Measurements from ENCODE around the gene CGN. TPM values are rescaled to one million over a fixed set of nuclear protein-coding genes. Genes with fewer than 3 reads are reported as not detected.
A peak's percentile ranks its signal among the peaks of the same experiment; 100 is the strongest.

The CGN gene
- total RNA-seq, 1 donor from 2014 or later: 1.7 TPM

DNA sequence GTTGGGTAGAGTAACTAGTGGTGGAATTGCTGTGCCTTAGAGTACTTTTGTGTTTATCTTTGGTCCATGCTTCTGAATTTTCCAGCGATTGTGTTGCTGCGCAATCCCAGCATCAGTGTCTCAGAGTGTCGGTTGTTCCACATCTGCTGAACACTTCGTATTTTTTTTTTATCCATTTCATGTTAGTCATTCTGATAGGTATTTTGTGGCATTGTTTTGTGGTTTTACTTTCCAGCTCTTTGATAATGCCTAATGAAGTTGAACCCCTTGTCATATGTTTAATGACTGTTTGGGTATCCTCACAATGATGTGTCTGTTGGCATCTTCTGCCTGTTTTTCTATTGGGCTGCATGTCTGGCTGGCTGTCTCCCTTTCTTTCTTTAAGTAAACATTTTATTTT is 42.5 kb downstream of the CGN start:
- Mint-ChIP-seq H3K27ac (ENCODE audit: unreplicated experiment) (no peak overlapping the region), H3K4me3 (ENCODE audit: unreplicated experiment) (no peak overlapping the region), H3K4me1 (ENCODE audit: unreplicated experiment) (peaks cover 7% of the 10 kb centered on the region), H3K9me3 (ENCODE audit: unreplicated experiment) (no peaks in the 10 kb centered on the region), H3K27me3 (ENCODE audit: unreplicated experiment) (no peaks in the 10 kb centered on the region), H3K36me3 (ENCODE audit: unreplicated experiment) (peaks cover 2% of the 10 kb centered on the region)
- TF ChIP-seq, protein P1, sequence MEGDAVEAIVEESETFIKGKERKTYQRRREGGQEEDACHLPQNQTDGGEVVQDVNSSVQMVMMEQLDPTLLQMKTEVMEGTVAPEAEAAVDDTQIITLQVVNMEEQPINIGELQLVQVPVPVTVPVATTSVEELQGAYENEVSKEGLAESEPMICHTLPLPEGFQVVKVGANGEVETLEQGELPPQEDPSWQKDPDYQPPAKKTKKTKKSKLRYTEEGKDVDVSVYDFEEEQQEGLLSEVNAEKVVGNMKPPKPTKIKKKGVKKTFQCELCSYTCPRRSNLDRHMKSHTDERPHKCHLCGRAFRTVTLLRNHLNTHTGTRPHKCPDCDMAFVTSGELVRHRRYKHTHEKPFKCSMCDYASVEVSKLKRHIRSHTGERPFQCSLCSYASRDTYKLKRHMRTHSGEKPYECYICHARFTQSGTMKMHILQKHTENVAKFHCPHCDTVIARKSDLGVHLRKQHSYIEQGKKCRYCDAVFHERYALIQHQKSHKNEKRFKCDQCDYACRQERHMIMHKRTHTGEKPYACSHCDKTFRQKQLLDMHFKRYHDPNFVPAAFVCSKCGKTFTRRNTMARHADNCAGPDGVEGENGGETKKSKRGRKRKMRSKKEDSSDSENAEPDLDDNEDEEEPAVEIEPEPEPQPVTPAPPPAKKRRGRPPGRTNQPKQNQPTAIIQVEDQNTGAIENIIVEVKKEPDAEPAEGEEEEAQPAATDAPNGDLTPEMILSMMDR (IDR thresholded peaks at IDR 0.05): no peak
- DNase-seq (ENCODE audit: extremely low spot score, unreplicated experiment): no peak

DNA sequence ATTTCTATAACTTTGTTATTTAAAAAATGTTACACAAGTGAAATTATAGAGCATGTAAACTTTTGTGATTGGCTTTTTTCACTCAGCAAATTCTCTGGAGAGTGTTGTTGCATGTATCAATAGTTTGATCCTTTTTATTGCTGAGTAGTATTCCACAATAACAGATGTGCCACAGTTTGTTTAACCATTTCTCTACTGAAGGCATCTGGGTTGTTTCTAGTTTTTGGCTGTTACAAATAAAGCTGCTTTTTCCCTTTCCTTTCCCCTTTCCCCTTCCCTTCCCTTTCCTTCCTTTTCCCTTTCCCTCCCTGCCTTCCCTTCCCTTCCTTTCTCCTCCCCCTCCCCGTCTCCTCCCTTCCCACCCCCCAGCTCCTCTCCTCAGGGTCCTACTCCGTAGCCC is 44.9 kb downstream of the CGN start:
- DNase-seq (ENCODE audit: extremely low spot score, unreplicated experiment): no peak
- Mint-ChIP-seq H3K27ac (ENCODE audit: unreplicated experiment) (no peak overlapping the region), H3K27me3 (ENCODE audit: unreplicated experiment) (no peaks in the 10 kb centered on the region), H3K36me3 (ENCODE audit: unreplicated experiment) (peaks cover 2% of the 10 kb centered on the region), H3K4me3 (ENCODE audit: unreplicated experiment) (no peak overlapping the region), H3K4me1 (ENCODE audit: unreplicated experiment) (peaks cover 6% of the 10 kb centered on the region), H3K9me3 (ENCODE audit: unreplicated experiment) (no peaks in the 10 kb centered on the region)
- TF ChIP-seq, protein P1 (IDR thresholded peaks at IDR 0.05): no peak

DNA sequence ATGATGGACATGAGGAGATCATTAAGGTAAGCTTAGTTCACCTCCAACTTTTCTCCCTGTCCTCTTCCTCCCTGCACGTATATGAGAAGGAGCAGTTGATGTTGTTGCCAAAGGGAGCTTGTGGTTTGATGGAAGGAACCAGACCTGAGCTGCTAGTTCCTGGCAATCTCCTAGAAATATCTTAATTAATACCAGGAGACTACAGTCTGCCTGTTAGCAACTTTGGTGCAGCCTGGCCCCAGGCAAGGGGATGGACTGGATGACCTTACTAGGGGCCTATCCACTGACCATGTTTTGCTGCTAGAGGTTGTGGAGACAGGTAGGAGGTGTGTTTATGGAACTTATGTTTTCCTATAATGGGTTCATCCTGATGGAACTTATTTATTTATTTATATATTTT is 51.5 kb downstream of the CGN start:
- Mint-ChIP-seq H3K9me3 (ENCODE audit: unreplicated experiment) (no peaks in the 10 kb centered on the region), H3K4me3 (ENCODE audit: unreplicated experiment) (no peak overlapping the region), H3K27ac (ENCODE audit: unreplicated experiment) (no peak overlapping the region), H3K27me3 (ENCODE audit: unreplicated experiment) (no peaks in the 10 kb centered on the region), H3K36me3 (ENCODE audit: unreplicated experiment) (peaks cover 10% of the 10 kb centered on the region), H3K4me1 (ENCODE audit: unreplicated experiment) (peaks cover 3% of the 10 kb centered on the region)
- TF ChIP-seq, protein P1 (IDR thresholded peaks at IDR 0.05): no peak
- no peak for DNase-seq (ENCODE audit: extremely low spot score, unreplicated experiment)

DNA sequence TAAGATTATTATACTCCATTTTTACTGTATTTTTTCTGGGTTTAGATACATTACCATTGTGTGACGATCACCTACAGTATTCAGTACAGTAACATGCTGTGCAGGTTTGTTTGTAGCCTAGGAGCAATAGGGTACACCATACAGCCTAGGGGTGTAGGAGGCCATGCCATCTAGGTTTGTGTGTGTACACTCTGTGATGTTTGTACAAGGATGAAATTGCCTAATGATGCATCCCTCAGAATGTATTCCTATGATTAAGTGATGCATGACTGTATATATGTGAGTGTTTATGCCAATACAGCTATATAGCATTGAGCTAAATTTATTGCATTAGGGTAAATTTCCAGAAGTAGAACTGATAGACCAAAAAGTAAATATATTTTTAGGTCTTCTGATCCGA is 52.2 kb downstream of the CGN start:
- Mint-ChIP-seq H3K36me3 (ENCODE audit: unreplicated experiment) (peaks cover 12% of the 10 kb centered on the region), H3K27ac (ENCODE audit: unreplicated experiment) (no peak overlapping the region)
- no peak for DNase-seq (ENCODE audit: extremely low spot score, unreplicated experiment)

DNA sequence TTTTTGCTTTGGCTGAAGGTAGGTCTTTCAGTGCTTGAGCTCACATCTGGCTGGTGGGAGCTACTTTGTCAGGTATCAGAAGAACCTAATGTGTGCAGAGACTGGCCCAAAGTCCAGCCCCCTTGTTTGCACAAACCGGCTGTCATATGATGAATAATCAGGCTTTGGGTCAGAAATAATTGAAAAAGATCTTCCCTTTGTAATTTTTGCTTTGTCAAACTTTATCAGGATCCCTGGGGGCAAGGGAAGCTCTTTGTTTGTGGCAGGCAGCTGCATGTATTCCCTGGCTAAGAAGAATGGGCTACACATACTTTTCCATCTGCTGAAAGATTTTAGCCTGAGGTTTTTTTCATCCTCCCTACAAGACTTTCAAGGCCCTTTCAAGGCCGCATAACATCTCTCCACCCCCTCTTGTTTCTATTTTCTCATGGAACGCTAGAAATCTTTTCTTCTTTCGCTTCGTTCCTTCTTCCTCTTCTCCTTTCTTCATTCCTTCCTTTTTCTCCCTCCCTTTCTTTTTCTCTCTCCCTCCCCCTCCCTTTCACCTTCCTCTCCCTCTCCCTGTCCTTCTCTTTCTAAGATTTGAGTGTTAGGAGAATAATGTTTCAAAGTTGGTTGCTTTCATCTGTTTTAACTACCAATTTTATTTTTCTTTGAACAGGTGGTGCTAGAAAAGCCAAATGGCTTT is 54.5 kb downstream of the CGN start:
- DNase-seq (ENCODE audit: extremely low spot score, unreplicated experiment): no peak
- peaks cover 12% of the 10 kb centered on the region for H3K36me3 Mint-ChIP-seq (ENCODE audit: unreplicated experiment)
- peak overlapping the region; percentile 31 for H3K27ac Mint-ChIP-seq (ENCODE audit: unreplicated experiment)
- H3K27me3 Mint-ChIP-seq (ENCODE audit: unreplicated experiment): no peaks in the 10 kb centered on the region
- no peaks in the 10 kb centered on the region for H3K9me3 Mint-ChIP-seq (ENCODE audit: unreplicated experiment)
- TF ChIP-seq, protein P1 (IDR thresholded peaks at IDR 0.05): no peak
- H3K4me1 Mint-ChIP-seq (ENCODE audit: unreplicated experiment): peaks cover 4% of the 10 kb centered on the region
- no peak overlapping the region for H3K4me3 Mint-ChIP-seq (ENCODE audit: unreplicated experiment)

More for the DNA sequence above, 52.2 kb downstream of the CGN start:
- Mint-ChIP-seq H3K27me3 (ENCODE audit: unreplicated experiment) (no peaks in the 10 kb centered on the region), H3K9me3 (ENCODE audit: unreplicated experiment) (no peaks in the 10 kb centered on the region), H3K4me3 (ENCODE audit: unreplicated experiment) (no peak overlapping the region), H3K4me1 (ENCODE audit: unreplicated experiment) (peaks cover 6% of the 10 kb centered on the region)
- TF ChIP-seq, protein P1 (IDR thresholded peaks at IDR 0.05): no peak

All from osteocyte (in vitro differentiated cells).